AG04450 (cell line): ENCODE measurements around the gene MYADML2. TPM values are rescaled to one million over a fixed set of nuclear protein-coding genes. Genes with fewer than 3 reads are reported as not detected.

ENCODE experiments used
- CTCF ChIA-PET: fragments of 300-600, 350-600 bp; formaldehyde crosslinking; extraction: SDS; loops from one replicate; lab custom pipeline; 2022; ENCODE audit warnings: antibody characterized with exemption, inconsistent platforms; lab: Charles Lee
- POLR2A ChIA-PET: fragments of 350-600 bp; formaldehyde crosslinking; extraction: SDS; loops from one replicate; lab custom pipeline; 2021; ENCODE audit warnings: antibody characterized with exemption, inconsistent platforms; lab: Yijun Ruan, JAX
- DNase-seq: peaks from one replicate; pipeline ENCODE4 v3.0.0-alpha.2; 2011; ENCODE audit warnings: low read depth, low spot score
- H3K27ac ChIP-seq: one replicate; pipeline ENCODE4 v1.5.1; 2012; ENCODE audit warnings: low read depth, low read length, control low read depth
- H3K27me3 ChIP-seq: one replicate; pipeline ENCODE4 v1.6.0; 2012; ENCODE audit warnings: low read length; ENCODE audit not compliant: control insufficient read depth, insufficient read depth
- H3K4me3 ChIP-seq: 2 replicates; pipeline ENCODE4 v1.5.1; 2011; ENCODE audit warnings: mild to moderate bottlenecking, low read depth, low read length, control low read depth
- H3K9me3 ChIP-seq: 2 replicates; pipeline ENCODE4 v1.5.1; 2012; ENCODE audit warnings: low read length; ENCODE audit not compliant: control insufficient read depth, insufficient read depth
- polyA plus RNA-seq: library from polyadenylated mRNA; depleted of rRNA; stranded (reverse); fragments of >200 nt; gene quantifications from 2 replicates; pipeline ENCODE4 v1.2.3, GENCODE V29; 2011
- TF ChIP-seq, protein P1 (sequence below): IDR thresholded peaks from 2 replicates; pipeline ENCODE4 v1.5.1; 2011; ENCODE audit warnings: low read depth, low read length, control low read depth, inconsistent platforms

Gene MYADML2
- polyA plus RNA-seq, 1 experiment, result not detected

DNA sequence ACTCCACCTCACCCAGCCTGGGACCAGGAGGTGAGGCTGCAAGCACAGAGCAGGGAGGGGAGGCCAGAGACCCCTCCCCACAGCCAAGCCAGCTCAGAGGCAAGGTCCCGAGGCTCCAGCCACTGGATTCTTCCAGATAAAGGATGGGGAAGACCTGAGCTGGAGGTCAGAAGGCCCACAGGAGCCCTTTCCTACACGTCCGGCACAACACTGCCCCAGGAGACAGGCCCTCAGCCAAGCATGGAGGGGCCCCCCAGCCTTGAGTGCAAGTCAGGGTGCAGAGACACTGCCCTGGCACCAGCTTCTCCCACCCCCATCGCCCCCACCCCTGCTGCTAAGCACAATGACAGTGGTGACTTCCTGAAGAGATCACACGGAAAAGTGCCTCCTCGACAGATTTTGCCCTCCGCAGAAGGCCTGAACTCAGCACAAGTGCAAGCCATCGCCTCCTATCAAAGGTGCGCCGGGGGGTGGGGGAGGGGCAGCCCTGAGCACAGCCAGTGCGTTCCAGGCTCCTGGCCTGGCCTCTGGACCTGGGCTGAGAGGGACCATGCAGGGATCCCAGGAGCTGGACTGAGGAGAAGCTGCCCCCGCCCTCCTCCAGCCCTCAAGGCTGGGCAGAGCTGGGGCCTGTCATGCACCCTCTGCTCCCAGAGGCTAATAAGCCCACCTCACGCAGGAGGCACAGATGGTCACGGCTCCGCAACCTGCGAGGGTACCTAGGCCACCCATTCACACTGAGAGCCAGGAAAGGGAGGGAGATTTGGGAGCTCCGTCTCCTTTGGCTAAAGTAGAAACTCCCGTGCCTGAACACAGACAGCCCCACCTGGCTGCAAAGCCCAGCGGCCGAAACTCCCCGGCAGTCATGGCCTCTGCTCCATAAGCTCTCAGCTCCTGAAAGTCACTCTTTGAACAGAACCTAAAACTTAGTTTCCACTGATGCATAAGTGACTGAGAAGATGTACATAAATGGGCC lies 22.2 kb downstream of the MYADML2 start:
- TF ChIP-seq, protein P1, sequence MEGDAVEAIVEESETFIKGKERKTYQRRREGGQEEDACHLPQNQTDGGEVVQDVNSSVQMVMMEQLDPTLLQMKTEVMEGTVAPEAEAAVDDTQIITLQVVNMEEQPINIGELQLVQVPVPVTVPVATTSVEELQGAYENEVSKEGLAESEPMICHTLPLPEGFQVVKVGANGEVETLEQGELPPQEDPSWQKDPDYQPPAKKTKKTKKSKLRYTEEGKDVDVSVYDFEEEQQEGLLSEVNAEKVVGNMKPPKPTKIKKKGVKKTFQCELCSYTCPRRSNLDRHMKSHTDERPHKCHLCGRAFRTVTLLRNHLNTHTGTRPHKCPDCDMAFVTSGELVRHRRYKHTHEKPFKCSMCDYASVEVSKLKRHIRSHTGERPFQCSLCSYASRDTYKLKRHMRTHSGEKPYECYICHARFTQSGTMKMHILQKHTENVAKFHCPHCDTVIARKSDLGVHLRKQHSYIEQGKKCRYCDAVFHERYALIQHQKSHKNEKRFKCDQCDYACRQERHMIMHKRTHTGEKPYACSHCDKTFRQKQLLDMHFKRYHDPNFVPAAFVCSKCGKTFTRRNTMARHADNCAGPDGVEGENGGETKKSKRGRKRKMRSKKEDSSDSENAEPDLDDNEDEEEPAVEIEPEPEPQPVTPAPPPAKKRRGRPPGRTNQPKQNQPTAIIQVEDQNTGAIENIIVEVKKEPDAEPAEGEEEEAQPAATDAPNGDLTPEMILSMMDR, result no peak
- Histone ChIP-seq H3K4me3 (no peak overlapping the region), H3K27me3 (no peaks in the 10 kb centered on the region), H3K27ac (peak overlapping the region; percentile 90), H3K9me3 (no peaks in the 10 kb centered on the region; the same call in 1 of the 2 replicates)
- ChIA-PET POLR2A (interaction anchor here (0.6 to 1.8 kb wide), 4 partner anchors 9 to 1154 kb away, joined by 4 to 10 read pairs (median 7); partner anchors contain the start of gene METRNL), CTCF (no interaction called here)
- DNase-seq, result no peak

DNA sequence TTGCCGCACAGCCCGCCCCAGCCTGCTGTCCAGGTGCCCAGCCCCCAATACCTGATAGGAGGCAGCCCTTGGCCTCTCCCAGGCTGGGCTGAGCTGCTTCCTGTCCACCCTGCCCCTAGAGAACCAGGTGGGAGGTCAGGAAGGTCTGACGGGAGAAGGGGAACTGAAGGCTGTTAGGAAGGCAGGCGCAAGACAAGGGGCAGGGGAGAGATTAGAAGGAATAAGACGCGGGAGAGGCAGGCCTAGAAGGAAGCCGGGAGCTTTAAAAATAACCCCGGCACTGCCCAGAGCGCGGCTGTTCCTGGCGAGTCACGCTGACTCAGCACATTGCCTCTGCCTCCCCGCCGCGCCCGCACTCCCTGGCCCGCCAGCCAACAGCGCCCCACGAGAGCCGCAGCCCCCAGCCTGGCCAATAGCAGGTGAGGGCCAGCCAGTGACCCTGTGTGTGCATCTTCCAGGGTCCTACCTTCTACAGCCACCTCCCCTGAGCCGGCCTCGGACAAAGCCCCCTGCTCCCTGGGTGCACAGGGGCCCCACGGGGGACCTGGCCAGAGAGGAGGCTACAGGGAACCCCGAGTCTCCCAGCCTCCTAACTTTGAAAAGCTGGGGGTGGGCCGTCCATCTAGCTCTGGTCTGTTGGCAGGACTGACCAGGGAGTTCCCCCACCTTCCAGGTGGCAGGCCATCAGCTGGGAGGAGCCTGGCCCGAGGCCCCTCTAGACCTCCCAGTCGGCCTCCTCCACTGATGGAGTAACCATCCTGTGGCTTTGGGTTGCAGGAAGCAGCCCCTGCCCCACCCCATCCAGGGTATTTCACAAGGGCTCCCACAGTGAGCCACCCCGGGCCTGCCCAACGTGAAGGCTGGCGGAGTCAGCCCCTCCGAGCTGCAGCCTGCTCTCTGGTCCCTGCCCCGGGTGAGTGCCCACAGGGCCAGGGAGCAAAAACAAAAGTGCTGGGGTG lies 23.5 kb downstream of the MYADML2 start:
- CTCF ChIA-PET, result interaction anchor here (0.6 to 1.8 kb wide), 2 partner anchors 14 to 54 kb away, joined by 3 to 4 read pairs; no protein-coding TSS in a partner anchor
- TF ChIP-seq, protein P1, result no peak
- Histone ChIP-seq H3K4me3 (peak overlapping the region; percentile 58), H3K27ac (peak overlapping the region; percentile 90), H3K27me3 (no peaks in the 10 kb centered on the region), H3K9me3 (no peaks in the 10 kb centered on the region; the same call in 1 of the 2 replicates)
- peak; percentile 46 for DNase-seq
- POLR2A ChIA-PET, result interaction anchor here (0.6 to 1.8 kb wide), 5 partner anchors 10 to 221 kb away, joined by 3 to 10 read pairs (median 4); partner anchors contain the start of genes CENPX, LRRC45 and MRPL12

DNA sequence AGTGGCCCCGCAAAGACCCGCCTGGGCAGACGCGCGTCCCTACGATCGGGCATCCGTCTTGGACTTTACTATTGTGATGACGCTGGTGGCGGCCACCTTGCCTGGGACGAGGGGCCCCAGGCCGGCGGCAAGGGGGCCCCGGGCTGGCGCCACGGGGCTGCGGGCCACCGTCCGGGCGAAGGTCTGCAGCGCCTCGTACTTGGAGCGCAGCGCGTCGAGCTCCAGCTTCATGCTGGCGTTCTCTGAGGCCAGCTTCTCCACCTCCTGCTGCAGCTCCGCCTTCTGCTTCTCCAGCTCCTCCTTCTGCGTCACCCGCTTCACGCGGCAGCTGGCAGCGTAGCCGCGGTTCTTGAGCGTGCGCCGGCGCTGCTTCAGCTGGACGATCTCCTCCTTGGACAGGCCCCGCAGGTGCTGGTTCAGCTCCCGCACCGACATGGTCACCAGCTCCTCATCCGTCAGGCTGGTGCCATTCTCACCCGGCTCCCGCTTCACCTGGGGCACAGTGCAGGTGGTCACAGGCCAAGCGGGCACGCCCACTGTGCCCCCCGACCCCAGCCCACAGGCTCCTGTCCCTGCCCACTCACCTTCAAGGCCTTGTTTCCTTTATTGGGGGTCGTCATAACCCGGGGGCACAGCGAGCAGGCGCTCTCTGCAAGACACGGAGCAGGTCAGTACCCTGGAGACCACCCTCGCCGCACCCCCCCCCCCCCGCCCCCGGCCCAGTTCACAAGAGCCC lies 24.3 kb downstream of the MYADML2 start:
- Histone ChIP-seq H3K9me3 (no peaks in the 10 kb centered on the region; the same call in 1 of the 2 replicates), H3K27ac (peak overlapping the region; percentile 90), H3K4me3 (peak overlapping the region; percentile 58), H3K27me3 (no peaks in the 10 kb centered on the region)
- no peak for DNase-seq
- POLR2A ChIA-PET, result interaction anchor here (1.0 to 1.8 kb wide), 4 partner anchors 11 to 220 kb away, joined by 3 to 5 read pairs (median 4); partner anchors contain the start of genes CENPX, LRRC45 and MRPL12
- TF ChIP-seq, protein P1, result no peak
- CTCF ChIA-PET, result interaction anchor here (1.8 kb wide), 1 partner anchor 13 kb away, joined by 4 read pairs; no protein-coding TSS in a partner anchor

DNA sequence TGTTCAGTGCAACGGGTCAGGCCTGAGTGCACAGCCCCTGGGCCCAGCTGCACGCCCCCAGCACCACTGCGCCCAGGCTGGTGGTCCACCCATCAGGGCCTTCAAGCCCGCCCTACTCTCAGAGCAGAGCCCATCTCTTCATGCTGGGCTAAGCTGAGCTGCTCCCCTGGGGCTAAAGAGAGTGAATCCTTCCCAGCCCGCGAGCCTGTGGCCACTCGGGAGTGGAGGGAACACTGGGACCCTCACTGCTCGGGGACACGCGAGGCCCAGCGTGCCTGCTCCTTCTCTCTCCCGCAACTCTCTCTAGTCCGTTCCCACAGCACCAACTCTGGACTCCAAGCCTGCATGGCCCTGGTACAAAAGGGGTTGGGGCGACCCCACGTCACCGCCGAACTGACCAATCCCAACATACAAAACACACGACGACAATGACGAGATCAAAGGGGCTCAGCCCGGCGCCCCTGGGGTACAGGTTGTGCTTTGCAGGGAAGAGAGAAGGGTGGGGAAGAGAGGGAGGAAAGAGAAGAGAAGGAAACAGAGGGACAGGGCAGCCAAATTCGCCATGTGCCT lies 25.0 kb downstream of the MYADML2 start:
- Histone ChIP-seq H3K27me3 (no peaks in the 10 kb centered on the region), H3K27ac (no peak overlapping the region), H3K9me3 (no peaks in the 10 kb centered on the region; the same call in 1 of the 2 replicates), H3K4me3 (no peak overlapping the region)
- no peak for DNase-seq
- TF ChIP-seq, protein P1, result no peak
- ChIA-PET POLR2A (interaction anchor here (0.7 kb wide), 1 partner anchor 226 kb away, joined by 3 read pairs; no protein-coding TSS in a partner anchor), CTCF (no interaction called here)
